ENCODE data around the gene OR2L5. TPM values are rescaled to one million over a fixed set of nuclear protein-coding genes. Genes with fewer than 3 reads are reported as not detected.

OR2L5 gene
- total and polyA plus RNA-seq, 2 donors (not counting 3 experiments of a cell fraction or from before 2014, with no cell fraction given) = not detected

Small RNA genes lying within 50 kb of the gene (small RNA-seq; reads per million reads assigned to genes)
- gene RF00019 (ENCODE audit: insufficient read depth, insufficient read length, low read depth, low replicate concordance) = not detected

Other genes starting within 250 kb of the OR2L5 start
- gene OR14A16, start 189.5 kb upstream of the OR2L5 start, total RNA-seq = not detected in 2 replicates
- gene OR14A16, start 189.5 kb upstream of the OR2L5 start, polyA plus RNA-seq = not detected in 2 replicates
- gene OR11L1, start 171.8 kb upstream of the OR2L5 start, total RNA-seq = not detected in 2 replicates
- gene OR11L1, start 171.8 kb upstream of the OR2L5 start, polyA plus RNA-seq = not detected in 2 replicates
- not detected in 2 replicates for gene TRIM58, start 156.5 kb upstream of the OR2L5 start, total RNA-seq
- gene TRIM58, start 156.5 kb upstream of the OR2L5 start, polyA plus RNA-seq = not detected in 2 replicates
- not detected in 2 replicates for gene OR2W3, start 118.1 kb upstream of the OR2L5 start, total RNA-seq
- not detected in 2 replicates for gene OR2W3, start 118.1 kb upstream of the OR2L5 start, polyA plus RNA-seq
- gene OR2T8, start 93.4 kb upstream of the OR2L5 start, total RNA-seq = not detected in 2 replicates
- not detected in 2 replicates for gene OR2T8, start 93.4 kb upstream of the OR2L5 start, polyA plus RNA-seq
- gene OR2AJ1, start 88.8 kb upstream of the OR2L5 start, total RNA-seq = not detected in 2 replicates
- gene OR2AJ1, start 88.8 kb upstream of the OR2L5 start, polyA plus RNA-seq = not detected in 2 replicates
- gene OR2L8, start 64.8 kb upstream of the OR2L5 start, total RNA-seq = not detected in 2 replicates
- not detected in 2 replicates for gene OR2L8, start 64.8 kb upstream of the OR2L5 start, polyA plus RNA-seq
- not detected in 2 replicates for gene OR2AK2, start 48.4 kb upstream of the OR2L5 start, total RNA-seq
- gene OR2AK2, start 48.4 kb upstream of the OR2L5 start, polyA plus RNA-seq = 0.08 TPM in 1 of 2 replicates, not detected in the other
- gene OR2L2, start 16.4 kb downstream of the OR2L5 start, total RNA-seq = 0.07 TPM in 1 of 2 replicates, not detected in the other
- not detected in 2 replicates for gene OR2L2, start 16.4 kb downstream of the OR2L5 start, polyA plus RNA-seq
- gene OR2L3, start 33.2 kb downstream of the OR2L5 start, total RNA-seq = not detected in 2 replicates
- gene OR2L3, start 33.2 kb downstream of the OR2L5 start, polyA plus RNA-seq = not detected in 2 replicates
- not detected in 2 replicates for gene OR2L13, start 81.5 kb downstream of the OR2L5 start, total RNA-seq
- gene OR2L13, start 81.5 kb downstream of the OR2L5 start, polyA plus RNA-seq = not detected in 2 replicates
- not detected in 2 replicates for gene OR2M5, start 131.5 kb downstream of the OR2L5 start, total RNA-seq
- gene OR2M5, start 131.5 kb downstream of the OR2L5 start, polyA plus RNA-seq = not detected in 2 replicates
- gene OR2M2, start 161.2 kb downstream of the OR2L5 start, total RNA-seq = not detected in 2 replicates
- gene OR2M2, start 161.2 kb downstream of the OR2L5 start, polyA plus RNA-seq = not detected in 2 replicates
- not detected in 2 replicates for gene OR2M3, start 183.6 kb downstream of the OR2L5 start, total RNA-seq
- not detected in 2 replicates for gene OR2M3, start 183.6 kb downstream of the OR2L5 start, polyA plus RNA-seq
- gene OR2M4, start 217.8 kb downstream of the OR2L5 start, total RNA-seq = not detected in 2 replicates
- gene OR2M4, start 217.8 kb downstream of the OR2L5 start, polyA plus RNA-seq = not detected in 2 replicates